ENCODE measurements around the gene TFF3. TPM values are rescaled to one million over a fixed set of nuclear protein-coding genes. Genes with fewer than 3 reads are reported as not detected.
A peak's percentile ranks its signal among the peaks of the same experiment; 100 is the strongest.

The TFF3 gene
- total RNA-seq, 2 donors from 2014 or later: 4.1 to 9.1 TPM

GRCh38 chr21:42279341-42279871, 35.8 kb downstream of the TFF3 start:
- DNase-seq (no peak), ATAC-seq (no peak)
- intact Hi-C loops (cut with DNase I): no loop called here

DNA sequence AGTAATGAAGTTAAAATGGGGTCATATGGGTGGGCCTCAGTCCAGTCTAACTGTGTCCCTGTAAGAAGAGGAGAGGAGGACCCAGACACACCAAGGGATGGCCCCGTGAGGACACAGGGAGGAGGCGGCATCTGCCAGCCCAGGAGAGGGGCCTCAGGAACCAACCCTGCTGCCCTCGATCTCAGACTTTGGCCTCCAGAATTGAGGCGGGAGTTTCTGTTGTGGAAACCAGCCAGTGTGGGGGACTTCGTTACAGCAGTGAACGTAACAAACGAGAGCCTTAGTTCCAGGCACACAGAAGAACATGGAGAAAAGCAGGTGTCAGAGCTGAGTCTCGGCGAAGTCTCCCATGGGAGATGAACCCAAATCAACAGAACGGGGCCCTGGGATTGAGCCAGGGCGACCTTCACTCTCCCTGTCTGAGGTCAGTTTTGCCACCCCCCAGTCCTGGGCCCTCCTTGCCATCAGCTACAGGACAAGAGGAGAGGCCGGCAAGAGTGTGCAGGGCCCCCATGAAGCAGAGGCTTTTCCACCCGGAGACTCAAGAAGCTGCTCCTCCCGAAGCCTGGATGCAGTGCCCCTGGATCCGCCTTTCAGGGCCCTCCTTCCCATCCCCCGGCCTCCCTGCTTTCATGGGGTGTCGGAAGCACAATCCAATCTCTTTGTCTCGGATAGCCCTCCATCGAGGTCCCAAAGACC, 36.6 kb downstream of the TFF3 start:
- intact Hi-C loops (cut with DNase I): no loop called here
- ATAC-seq (no peak), DNase-seq (no peak)

GRCh38 chr21:42277593-42277992, 37.6 kb downstream of the TFF3 start:
- ATAC-seq (no peak), DNase-seq (no peak)
- intact Hi-C loops (cut with DNase I): no loop called here

DNA sequence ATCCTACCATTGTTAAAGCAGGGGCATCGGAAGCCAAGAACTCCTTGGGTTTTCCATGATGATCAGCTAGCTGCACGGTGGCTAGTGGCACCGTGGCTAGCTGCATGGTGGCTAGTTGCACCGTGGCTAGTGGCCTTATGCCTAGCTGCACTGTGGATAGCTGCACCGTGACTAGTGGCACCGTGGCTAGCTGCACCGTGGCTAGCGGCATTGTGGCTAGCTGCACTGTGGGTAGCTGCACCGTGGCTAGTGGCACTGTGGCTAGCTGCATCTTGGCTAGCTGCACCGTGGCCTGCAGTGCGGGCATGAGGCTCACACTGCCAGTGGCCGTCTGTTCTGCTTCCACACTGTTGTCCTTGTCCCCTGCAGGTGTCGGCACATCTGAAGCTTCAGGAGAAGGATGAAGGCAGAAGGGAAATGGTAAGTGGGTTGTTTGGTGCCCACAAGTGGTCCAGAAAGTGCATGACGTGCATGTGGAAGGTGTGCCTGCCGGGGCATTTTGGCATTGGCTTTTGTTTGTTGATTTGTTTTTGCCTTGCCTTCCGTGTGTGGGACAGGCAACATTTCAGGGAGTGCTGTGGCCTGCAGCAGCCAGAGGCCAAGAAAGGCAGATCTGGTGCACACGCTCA, 38.6 kb downstream of the TFF3 start:
- ATAC-seq: no peak
- DNase-seq: no peak
- intact Hi-C loops (cut with DNase I): no loop called here

DNA sequence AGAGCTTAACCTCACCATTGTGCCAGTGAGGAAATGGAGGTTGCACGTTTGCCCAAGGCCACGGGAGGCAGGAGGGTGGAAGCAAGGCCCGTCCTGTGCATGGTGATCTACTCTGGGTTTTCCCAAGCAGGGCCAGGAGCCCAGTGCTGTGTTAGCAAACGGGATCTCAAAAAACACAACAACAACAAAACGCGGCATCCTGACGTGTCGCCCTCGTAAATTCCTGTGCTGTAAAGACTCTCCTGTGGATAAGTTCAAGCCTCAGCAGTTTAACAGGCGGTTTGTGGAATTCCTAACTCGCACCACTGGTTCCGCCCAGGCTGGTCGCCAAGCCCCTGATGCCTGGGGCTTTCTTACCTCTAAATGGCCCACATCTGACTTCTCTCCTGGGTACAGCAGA, 39.1 kb downstream of the TFF3 start:
- DNase-seq (no peak), ATAC-seq (no peak)
- intact Hi-C loops (cut with DNase I): no loop called here

DNA sequence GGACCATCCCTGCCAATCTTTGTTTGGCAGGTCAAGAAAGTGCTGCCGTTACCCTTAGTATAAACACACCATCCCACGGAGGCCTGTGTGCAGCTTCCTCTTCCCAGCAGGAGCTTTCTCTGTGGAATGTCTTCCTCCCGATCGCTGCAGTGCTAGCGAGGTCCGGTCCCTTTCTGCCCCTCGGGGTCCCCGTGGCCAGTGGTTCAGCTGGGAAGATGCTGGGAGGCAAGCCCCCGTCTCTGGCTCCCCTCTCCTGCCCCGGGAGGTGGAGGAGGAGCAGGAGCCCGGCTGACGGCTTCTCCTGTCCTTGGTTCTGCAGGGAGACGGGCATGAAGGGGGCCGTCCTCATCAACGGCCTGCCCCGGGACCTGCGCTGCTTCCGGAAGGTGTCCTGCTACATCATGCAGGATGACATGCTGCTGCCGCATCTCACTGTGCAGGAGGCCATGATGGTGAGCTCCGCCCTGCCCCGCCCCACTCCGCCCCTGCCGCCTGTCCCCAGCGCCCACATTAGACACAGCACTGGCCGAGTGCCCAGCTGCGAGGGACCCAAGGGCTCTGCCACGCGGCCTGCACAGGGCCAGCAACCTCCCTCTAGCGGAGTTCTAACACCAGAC, 42.1 kb downstream of the TFF3 start:
- DNase-seq: no peak
- ATAC-seq: no peak
- intact Hi-C loops (cut with DNase I): no loop called here

DNA sequence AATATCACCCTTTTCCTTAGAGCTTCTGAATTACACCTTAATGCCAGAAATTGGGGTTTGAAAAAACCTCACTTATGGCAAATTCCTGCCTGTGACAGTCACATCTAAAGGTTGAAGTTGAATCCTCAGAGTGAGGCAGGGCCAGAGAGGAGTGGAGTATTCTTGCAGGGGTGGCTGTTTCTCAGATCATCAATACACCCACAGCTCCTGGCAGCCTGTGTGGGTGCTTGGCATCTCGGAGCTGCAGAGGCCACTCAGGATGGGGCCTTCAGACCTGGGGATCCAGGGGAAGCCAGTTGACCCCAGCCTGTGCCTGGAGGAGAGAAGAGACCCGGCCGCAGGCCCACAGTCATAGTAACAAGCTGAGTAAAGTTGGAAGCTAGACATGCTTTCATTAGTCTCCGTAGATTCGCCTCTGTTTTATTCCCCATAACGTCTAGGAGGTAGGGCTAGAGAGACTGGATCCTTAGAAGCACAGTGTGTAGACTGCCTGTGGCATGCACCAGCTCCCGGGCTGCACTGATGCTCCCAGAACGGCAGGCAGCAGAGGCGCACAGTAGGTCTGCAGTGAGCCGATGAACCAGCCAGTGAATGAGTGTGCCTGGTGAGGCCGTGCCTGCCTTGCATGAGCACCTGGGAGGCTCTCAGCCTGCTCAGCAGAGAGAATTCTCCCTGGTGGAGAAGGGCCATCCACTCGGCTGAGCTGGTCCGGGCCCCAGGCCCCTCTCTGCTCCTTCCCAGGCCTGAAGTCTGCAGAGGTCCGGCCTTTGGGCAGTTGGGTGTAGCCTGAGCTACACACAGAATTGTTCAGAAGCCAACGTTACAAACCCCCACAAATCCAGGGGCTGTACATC, 42.9 kb downstream of the TFF3 start:
- no peak for ATAC-seq
- intact Hi-C loops (cut with DNase I): no loop called here
- DNase-seq: no peak

GRCh38 chr21:42271065-42271464, 44.1 kb downstream of the TFF3 start:
- intact Hi-C loops (cut with DNase I): no loop called here
- ATAC-seq: no peak
- no peak for DNase-seq

DNA sequence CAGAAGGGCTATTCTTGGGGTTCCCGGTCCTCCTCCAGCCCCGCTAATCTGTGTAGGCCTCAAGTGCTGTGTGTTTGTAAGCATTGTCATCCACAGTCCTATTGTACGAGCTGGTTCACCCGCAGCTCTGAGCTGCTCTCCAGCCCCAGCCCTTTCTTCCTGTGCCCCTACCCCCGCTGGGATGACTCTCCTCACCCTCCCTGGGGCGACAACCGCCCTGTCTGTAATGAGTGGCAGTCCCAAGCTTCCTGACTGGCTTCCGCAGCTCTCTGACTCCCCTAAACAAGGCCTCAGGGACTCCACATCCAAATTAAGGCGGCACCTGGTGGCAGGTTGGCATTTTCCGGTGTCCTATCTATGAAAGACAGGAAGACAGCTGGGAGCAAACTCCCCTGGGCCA, 45.8 kb downstream of the TFF3 start:
- no peak for ATAC-seq
- intact Hi-C loops (cut with DNase I): no loop called here
- DNase-seq: no peak

- ATAC-seq (no peak), DNase-seq (no peak)
- intact Hi-C loops (cut with DNase I): no loop called here
These were observed 48.1 kb downstream of the TFF3 start for GRCh38 chr21:42266971-42267556.

- no peak for ATAC-seq
- DNase-seq: no peak
- intact Hi-C loops (cut with DNase I): no loop called here
These were observed 49.9 kb downstream of the TFF3 start for GRCh38 chr21:42265231-42265812.

- intact Hi-C loops (cut with DNase I): no loop called here
- ATAC-seq: no peak
- no peak for DNase-seq
These were observed 50.7 kb downstream of the TFF3 start for GRCh38 chr21:42264245-42265195.

DNA sequence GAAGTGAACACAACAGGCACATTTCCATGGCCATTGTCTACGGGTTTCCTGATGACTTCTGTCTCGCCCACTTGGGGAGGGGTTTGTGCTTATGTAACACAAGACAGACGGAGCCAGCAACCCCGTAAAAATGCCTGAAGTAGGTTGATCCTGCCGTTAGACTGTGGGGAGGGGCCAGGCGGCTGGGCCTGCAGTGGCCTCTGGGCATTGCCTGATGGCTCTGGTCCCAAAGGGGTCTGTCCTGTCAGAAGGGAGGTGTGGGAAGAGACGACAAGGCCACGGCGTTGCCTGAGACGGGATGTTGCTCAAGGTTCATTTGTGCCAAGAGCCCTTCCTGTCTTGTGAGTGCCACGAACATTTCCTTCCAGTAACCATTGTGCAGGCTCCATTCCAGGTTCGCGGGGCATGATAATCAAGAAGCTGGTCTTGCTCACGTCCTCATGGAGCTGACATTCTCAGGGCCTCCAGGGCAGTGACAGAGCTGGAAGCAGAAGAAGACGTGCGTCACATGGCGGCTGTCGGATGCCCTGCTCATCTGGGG, 51.5 kb downstream of the TFF3 start:
- intact Hi-C loops (cut with DNase I): no loop called here
- DNase-seq: peak; percentile 74
- peak; percentile 38 to 49 for ATAC-seq

DNA sequence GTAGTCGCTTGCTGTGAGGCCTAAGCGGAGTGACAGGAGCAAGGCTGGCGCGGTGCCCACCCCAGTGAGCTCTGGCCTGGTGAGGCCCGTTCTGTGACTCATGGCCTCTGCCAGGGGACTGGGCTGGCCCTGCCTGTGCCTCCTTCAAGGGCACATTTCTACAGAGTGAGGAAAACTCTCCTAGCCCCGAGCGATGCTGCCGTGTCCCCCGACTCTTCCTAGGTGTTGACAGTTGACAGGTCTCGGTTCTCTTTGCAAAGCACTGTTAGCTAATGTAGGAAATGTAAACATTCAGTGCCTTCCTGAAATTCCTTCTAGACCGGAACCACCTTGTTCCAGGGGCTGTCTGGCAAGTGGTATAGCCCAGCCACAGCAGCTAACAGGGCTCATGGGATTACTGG, 52.4 kb downstream of the TFF3 start:
- peak; percentile 64 to 83 for ATAC-seq
- intact Hi-C loops (cut with DNase I): no loop called here
- DNase-seq: peak; percentile 83

- intact Hi-C loops (cut with DNase I): no loop called here
These were observed 53.4 kb downstream of the TFF3 start for GRCh38 chr21:42261829-42262200.

More at GRCh38 chr21:42261829-42262200, 53.4 kb downstream of the TFF3 start:
- ATAC-seq: no peak
- DNase-seq: no peak
